ENCODE results near the gene SEC16A.

Gene SEC16A

GRCh38 chr9:136519263-136520052, 36.6 kb upstream of the SEC16A start:
- DNase-seq, result no peak

GRCh38 chr9:136518623-136519022, 35.8 kb upstream of the SEC16A start:
- DNase-seq, result no peak

GRCh38 chr9:136517950-136518349, 35.1 kb upstream of the SEC16A start:
- no peak for DNase-seq

GRCh38 chr9:136517012-136517743, 34.3 kb upstream of the SEC16A start:
- DNase-seq, result no peak

- no peak for DNase-seq
Observed at GRCh38 chr9:136516191-136516654, 33.4 kb upstream of the SEC16A start.

- DNase-seq, result no peak
Observed at GRCh38 chr9:136515276-136515675, 32.4 kb upstream of the SEC16A start.

GRCh38 chr9:136514022-136514714, 31.3 kb upstream of the SEC16A start:
- no peak for DNase-seq

- DNase-seq, result no peak
Observed at GRCh38 chr9:136513191-136513590, 30.4 kb upstream of the SEC16A start.

- no peak for DNase-seq
Observed at GRCh38 chr9:136512651-136513071, 29.8 kb upstream of the SEC16A start.

GRCh38 chr9:136511670-136512592, 29.1 kb upstream of the SEC16A start:
- no peak for DNase-seq

- no peak for DNase-seq
Observed at GRCh38 chr9:136511144-136511669, 28.4 kb upstream of the SEC16A start.

GRCh38 chr9:136510561-136510960, 27.7 kb upstream of the SEC16A start:
- no peak for DNase-seq

- no peak for DNase-seq
Observed at GRCh38 chr9:136509549-136509948, 26.7 kb upstream of the SEC16A start.

- no peak for DNase-seq
Observed at GRCh38 chr9:136508729-136509500, 26.1 kb upstream of the SEC16A start.

GRCh38 chr9:136507992-136508375, 25.1 kb upstream of the SEC16A start:
- DNase-seq, result no peak

GRCh38 chr9:136507221-136507991, 24.6 kb upstream of the SEC16A start:
- DNase-seq, result no peak

GRCh38 chr9:136506425-136506824, 23.6 kb upstream of the SEC16A start:
- DNase-seq, result no peak

- no peak for DNase-seq
Observed at GRCh38 chr9:136505406-136506403, 22.9 kb upstream of the SEC16A start.

Data from effector CD4-positive, alpha-beta T cell (primary cell).